ENCODE data around the gene SRBD1.

DNA sequence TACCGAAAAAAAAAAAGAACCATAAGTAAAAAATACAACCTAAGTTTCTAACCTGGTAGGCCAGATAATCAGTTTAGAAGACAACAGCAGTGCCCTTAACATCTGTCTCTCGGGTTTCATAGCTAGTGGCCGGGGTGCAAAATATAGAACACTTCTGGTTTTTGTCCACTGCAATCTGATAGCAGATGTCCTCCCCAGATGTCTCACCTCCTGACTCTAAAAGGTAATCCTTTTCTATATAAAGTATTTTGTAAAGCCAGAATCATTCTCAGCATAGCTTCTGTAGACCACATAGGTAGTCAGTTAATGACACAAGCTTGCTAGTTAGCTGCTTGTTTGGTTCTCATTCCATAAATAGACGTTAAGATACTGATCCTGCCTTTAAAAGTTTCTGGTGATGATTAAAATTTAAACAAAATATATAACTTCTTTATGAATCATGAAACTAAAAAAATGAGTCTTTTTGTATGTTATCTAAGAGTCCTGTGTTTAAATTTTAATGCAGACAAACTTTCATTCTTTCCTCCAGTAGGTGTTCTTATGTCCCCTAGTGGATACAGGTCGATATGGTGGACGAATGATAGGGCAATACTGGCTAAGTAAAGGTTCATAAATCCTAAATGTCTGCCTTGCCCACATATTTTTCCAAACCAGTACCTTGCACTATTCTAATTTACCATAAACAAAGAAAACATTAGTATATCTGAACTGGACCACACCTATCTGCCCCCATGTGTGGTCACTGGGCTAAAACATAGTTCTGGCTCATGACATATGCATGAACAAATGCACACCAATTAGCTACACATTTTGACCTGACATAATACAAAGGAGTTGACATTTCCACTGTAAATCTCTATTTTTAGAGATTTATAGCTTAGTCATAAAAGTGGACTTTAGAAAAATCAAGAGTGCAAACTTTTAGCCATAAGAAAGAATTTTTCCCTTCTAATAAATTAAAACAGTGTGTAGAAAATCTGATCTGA is 171.0 kb downstream of the SRBD1 start:
- TF ChIP-seq, protein P1, sequence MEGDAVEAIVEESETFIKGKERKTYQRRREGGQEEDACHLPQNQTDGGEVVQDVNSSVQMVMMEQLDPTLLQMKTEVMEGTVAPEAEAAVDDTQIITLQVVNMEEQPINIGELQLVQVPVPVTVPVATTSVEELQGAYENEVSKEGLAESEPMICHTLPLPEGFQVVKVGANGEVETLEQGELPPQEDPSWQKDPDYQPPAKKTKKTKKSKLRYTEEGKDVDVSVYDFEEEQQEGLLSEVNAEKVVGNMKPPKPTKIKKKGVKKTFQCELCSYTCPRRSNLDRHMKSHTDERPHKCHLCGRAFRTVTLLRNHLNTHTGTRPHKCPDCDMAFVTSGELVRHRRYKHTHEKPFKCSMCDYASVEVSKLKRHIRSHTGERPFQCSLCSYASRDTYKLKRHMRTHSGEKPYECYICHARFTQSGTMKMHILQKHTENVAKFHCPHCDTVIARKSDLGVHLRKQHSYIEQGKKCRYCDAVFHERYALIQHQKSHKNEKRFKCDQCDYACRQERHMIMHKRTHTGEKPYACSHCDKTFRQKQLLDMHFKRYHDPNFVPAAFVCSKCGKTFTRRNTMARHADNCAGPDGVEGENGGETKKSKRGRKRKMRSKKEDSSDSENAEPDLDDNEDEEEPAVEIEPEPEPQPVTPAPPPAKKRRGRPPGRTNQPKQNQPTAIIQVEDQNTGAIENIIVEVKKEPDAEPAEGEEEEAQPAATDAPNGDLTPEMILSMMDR (conservative IDR thresholded peaks at IDR 0.05; ENCODE audit: low read depth, low read length) = peak; percentile 80
- TF ChIP-seq EZH2 (IDR thresholded peaks at IDR 0.05; ENCODE audit: low read length, unreplicated experiment) = no peak

All from PC-3 (cell line).